GM19463 (cell line): ENCODE measurements around the gene OAF.

Experiments
- ATAC-seq: cut with Tn5 transposase; IDR thresholded peaks from one replicate; pipeline ENCODE4 v1.9.1; 2021; ENCODE audit warnings: mild to moderate bottlenecking, moderate library complexity; ENCODE audit not compliant: unreplicated experiment

Gene OAF

DNA sequence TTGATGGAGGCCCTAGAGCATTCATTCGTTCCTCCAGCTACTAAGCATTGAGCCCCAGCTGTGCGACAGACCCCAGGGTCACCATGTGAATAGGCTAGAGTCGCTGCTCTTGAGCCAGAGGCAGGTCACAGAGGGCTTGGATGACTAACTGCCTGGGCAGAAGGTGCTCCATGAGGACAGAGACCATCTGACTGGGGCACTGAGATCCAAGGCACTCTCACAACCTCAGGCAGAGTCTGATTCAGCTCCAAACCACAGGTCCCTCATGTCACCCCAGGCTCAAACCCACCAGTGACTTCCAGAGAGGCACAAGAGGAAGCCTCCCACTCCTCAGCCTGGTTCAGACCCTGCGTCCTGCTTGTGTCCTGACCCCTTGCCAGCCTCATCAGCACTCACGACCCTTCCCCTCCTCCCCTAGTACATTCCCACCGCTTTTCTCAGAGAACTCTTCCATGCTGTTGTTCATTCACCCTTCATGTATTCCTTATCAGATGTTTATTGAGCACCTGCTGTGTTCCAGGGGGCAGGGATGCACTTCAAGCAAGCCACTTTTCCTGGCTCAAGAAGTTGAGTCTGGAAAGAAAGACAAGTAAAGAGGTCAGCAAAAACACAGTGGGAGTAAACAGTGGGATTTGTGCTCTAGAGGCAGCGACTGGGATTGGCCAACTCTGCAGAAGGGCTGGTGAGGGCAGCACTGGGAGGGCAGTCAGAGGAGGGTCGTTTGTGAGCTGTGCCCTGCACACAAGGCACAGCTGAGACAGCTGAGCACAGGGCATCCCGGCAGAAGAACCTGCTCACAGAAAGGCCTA, 9.3 kb downstream of the OAF start:
- no peak for ATAC-seq

- ATAC-seq, result no peak
These were observed 9.9 kb downstream of the OAF start for GRCh38 chr11:120220747-120221037.

GRCh38 chr11:120221115-120221752, 10.4 kb downstream of the OAF start:
- no peak for ATAC-seq

DNA sequence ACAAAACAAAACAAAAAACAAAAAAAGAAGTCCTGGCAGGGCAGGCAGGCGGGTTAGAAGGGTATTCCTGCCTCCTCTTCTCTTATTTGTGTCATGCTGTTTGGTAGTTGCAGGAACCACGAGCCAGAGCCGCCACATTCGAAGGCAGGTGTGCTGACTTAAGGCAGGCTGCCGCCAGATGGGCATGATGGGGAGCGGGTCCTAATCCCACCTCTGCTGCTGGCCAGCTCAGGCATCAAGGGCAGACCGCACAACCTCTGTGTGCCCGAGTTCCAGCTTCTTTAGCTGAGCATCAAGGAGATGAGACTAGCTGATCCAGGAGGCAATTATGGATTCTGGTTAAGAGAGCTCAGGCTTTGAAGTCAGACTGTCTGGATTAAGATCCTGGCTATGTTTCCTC, 12.1 kb downstream of the OAF start:
- ATAC-seq, result no peak

- no peak for ATAC-seq
These were observed 13.0 kb downstream of the OAF start for GRCh38 chr11:120223793-120224192.

DNA sequence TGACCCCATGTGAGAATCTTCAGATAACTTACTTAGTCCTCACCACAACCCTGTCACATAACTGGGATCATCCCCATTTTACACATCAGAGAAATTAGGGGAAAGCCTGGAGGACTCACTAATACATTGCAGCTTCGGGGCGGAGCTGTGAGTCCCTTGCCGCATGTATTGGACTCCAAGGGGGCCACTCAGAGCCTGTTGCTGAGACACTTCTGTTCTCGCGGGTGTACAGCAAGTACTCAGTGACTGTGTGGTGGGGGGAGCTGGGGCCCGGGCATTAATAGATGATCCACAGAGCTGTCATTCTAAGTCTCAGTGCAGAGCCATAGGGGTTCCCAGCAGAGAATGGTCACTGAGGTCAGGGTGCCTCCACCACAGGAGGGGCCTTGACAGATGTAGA, 13.5 kb downstream of the OAF start:
- ATAC-seq, result no peak

DNA sequence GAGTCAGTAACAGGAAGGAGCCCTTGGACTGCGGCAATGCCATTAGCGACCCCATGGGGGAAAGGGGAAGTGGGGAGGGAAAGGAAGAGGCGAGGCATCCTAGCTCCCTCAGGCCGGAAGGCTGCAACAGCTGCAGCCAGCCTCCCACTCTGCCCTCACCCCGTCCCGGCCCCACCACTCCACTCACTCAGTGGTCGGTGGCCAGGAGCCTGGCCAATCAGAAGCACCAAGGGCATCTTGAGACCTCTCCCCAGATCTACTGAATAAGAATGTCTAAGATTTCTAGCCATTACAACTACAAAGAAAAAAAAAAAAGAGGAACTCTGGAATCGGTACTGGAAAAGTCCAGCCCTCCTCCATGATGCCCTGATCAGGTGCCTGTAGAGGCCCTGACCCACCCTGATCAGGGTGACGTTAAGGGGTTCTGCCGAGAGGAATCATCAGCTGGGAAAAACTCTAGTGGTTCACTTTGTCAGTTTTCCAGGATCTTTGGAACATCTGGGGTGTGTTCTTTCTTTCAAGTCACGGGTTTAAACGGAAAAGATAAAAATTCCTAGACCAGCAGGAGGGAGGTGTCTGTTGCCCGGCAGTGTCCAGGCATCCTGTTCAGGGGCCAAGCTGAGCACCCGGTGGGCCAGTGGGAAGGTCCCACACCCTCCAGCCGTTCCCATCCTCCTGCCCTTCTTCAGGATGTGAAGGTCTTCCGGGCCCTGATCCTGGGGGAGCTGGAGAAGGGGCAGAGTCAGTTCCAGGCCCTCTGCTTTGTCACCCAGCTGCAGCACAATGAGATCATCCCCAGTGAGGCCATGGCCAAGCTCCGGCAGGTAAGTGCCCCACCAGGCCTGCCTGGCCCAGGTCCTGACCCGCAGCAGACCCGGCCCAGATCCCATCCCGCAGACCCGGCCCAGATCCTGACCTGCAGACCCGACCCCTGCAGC, 14.4 kb downstream of the OAF start:
- no peak for ATAC-seq

GRCh38 chr11:120226242-120226641, 15.4 kb downstream of the OAF start:
- ATAC-seq, result no peak

- no peak for ATAC-seq
These were observed 15.9 kb downstream of the OAF start for GRCh38 chr11:120226714-120227113.

DNA sequence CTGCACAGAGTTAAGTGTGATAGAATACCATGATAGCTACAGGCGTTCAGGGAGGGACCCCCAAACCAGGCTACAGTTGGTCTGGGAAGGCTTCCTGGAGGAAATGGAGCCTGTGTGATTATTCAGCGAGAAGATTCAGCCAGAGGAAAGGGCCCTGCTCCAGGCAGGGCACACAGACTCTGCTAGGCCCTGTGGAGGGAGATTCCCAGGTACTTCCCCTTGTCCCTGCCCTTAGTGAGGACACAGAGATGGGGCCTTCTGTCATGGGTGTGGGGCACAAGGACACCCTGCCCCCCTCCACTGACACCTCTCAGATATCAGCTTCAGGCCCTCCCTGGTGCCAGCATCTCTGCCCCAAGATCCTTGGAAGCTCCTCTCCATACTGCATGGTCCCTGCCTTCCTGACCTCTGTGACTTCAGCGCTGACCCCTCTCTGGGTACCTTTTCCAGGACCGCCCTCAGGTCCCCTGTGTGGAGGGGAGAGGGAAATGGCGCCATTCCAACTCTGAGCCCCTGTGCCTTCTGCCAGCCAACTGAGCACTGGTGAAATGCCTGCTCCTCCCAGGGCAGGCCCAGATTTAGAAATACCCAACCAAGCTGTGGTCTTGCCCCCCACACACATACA, 16.5 kb downstream of the OAF start:
- no peak for ATAC-seq

- ATAC-seq, result no peak
These were observed 18.1 kb downstream of the OAF start for GRCh38 chr11:120228794-120229384.

GRCh38 chr11:120229451-120230424, 18.9 kb downstream of the OAF start:
- no peak for ATAC-seq

GRCh38 chr11:120230433-120231071, 19.7 kb downstream of the OAF start:
- no peak for ATAC-seq

GRCh38 chr11:120231963-120232362, 21.1 kb downstream of the OAF start:
- no peak for ATAC-seq

DNA sequence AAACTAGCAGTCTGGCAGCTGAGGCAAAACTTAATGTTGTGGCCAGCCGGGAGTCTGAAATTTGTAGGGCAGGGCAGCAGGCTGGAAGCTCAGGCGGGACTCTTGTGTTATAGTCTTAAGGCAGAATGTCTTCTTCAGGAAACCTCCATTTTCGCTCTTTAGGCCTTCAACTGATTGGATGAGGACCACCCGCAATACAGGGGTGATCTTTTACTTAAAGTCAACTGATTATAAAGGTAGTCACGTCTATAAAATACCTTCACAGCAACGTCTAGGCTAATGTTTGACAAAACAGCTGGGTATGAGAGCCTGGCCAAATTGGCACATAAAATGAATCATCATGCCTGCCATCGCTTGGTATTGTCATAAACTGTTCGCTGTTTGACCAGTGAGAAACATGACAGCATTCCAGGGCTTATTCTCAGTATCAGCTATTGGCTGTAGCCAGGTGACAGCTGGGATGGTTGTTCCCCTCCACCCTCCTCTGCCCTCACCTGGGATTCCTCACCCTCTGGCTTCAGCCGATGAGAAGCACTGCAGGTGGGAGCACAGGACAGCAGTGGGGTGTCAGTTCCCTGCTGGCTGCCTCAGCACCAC, 22.5 kb downstream of the OAF start:
- ATAC-seq, result no peak

GRCh38 chr11:120235024-120235628, 24.3 kb downstream of the OAF start:
- no peak for ATAC-seq

- ATAC-seq, result no peak
These were observed 25.6 kb downstream of the OAF start for GRCh38 chr11:120236169-120237107.
